ENCODE results near the gene TMEM59.
"Not testable (repeated sequence)": the region's sequence is repeated elsewhere in the genome, so short reads cannot be mapped to it uniquely, and the experiment has no call there.

The TMEM59 gene

DNA sequence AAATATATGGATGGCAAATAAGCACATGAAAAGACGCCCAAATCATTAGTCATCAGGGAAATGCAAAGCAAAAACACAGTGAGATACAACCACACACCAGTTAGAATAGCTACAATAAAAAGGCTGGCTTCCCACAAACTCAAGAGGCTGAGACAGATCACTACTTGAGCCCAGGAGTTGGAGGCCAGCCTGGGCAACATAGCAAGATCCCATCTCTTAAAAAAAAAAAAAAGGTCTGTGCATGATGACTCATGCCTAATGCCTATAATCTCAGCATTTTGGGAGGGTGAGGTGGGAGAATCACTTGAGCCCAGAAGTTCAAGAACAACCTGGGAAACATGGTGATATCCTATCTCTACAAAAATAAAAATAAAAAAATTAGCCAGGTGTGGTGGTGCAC is 54.8 kb downstream of the TMEM59 start:
- Histone ChIP-seq H3K27ac (ENCODE audit: low read depth, low read length) (no peak overlapping the region), H3K9me3 (ENCODE audit: insufficient read depth, low read length) (no peaks in the 10 kb centered on the region), H3K9me2 (replicated peaks; ENCODE audit: insufficient read depth, low read length) (no peaks in the 10 kb centered on the region), H4K20me1 (ENCODE audit: low read depth, low read length) (no peaks in the 10 kb centered on the region), H3K4me2 (ENCODE audit: low read depth, low read length, poor library complexity, severe bottlenecking) (no peak overlapping the region), H3K79me2 (ENCODE audit: insufficient read depth, low read length) (no peaks in the 10 kb centered on the region), H3K9ac (ENCODE audit: low read length) (no peak overlapping the region), H3K27me3 (ENCODE audit: low read length) (no peaks in the 10 kb centered on the region), H3K36me3 (ENCODE audit: low read length) (no peaks in the 10 kb centered on the region), H3K4me3 (ENCODE audit: insufficient read depth, low read length, poor library complexity, severe bottlenecking) (no peak overlapping the region), H2AFZ (ENCODE audit: low read depth, low read length, severe bottlenecking) (no peak overlapping the region), H3F3A (ENCODE audit: insufficient read depth) (no peaks in the 10 kb centered on the region)
- TF ChIP-seq EZH2phosphoT487 (conservative IDR thresholded peaks at IDR 0.05; ENCODE audit: low read length) = no peak
- TF ChIP-seq, protein P1, sequence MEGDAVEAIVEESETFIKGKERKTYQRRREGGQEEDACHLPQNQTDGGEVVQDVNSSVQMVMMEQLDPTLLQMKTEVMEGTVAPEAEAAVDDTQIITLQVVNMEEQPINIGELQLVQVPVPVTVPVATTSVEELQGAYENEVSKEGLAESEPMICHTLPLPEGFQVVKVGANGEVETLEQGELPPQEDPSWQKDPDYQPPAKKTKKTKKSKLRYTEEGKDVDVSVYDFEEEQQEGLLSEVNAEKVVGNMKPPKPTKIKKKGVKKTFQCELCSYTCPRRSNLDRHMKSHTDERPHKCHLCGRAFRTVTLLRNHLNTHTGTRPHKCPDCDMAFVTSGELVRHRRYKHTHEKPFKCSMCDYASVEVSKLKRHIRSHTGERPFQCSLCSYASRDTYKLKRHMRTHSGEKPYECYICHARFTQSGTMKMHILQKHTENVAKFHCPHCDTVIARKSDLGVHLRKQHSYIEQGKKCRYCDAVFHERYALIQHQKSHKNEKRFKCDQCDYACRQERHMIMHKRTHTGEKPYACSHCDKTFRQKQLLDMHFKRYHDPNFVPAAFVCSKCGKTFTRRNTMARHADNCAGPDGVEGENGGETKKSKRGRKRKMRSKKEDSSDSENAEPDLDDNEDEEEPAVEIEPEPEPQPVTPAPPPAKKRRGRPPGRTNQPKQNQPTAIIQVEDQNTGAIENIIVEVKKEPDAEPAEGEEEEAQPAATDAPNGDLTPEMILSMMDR (IDR thresholded peaks at IDR 0.05; ENCODE audit: insufficient read depth, low read length, poor library complexity, severe bottlenecking) = no peak

DNA sequence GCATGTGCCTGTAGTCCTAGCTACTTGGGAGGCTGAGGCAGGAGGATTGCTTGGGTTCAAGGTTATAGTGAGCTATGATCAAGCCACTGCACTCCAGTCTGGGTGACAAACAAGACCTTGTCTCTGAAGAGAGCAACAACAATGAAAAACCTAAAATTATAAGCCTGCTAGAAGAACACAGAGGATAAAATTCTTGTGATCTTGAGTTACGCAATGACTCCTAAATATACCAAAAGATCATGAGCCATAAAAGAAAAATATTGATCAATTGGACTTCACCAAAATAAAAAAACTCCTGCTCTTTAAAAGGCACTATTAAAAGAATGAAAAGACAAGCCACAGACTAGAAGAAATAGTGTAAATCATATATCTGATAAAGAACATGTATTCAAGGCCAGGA is 57.3 kb downstream of the TMEM59 start:
- H3K4me3 ChIP-seq (ENCODE audit: insufficient read depth, low read length, poor library complexity, severe bottlenecking) = no peak overlapping the region
- no peaks in the 10 kb centered on the region for H3K79me2 ChIP-seq (ENCODE audit: insufficient read depth, low read length)
- TF ChIP-seq, protein P1 (IDR thresholded peaks at IDR 0.05; ENCODE audit: insufficient read depth, low read length, poor library complexity, severe bottlenecking) = no peak
- TF ChIP-seq EZH2phosphoT487 (conservative IDR thresholded peaks at IDR 0.05; ENCODE audit: low read length) = no peak
- H3K27me3 ChIP-seq (ENCODE audit: low read length) = no peaks in the 10 kb centered on the region
- no peaks in the 10 kb centered on the region for H3F3A ChIP-seq (ENCODE audit: insufficient read depth)
- H2AFZ ChIP-seq (ENCODE audit: low read depth, low read length, severe bottlenecking) = no peak overlapping the region
- H3K9me3 ChIP-seq (ENCODE audit: insufficient read depth, low read length) = peaks cover 8% of the 10 kb centered on the region; the same call in 1 of the 2 replicates
- H3K9ac ChIP-seq (ENCODE audit: low read length) = no peak overlapping the region
- no peaks in the 10 kb centered on the region for H4K20me1 ChIP-seq (ENCODE audit: low read depth, low read length)
- no peaks in the 10 kb centered on the region for H3K36me3 ChIP-seq (ENCODE audit: low read length)
- H3K4me2 ChIP-seq (ENCODE audit: low read depth, low read length, poor library complexity, severe bottlenecking) = no peak overlapping the region
- no peaks in the 10 kb centered on the region for H3K9me2 ChIP-seq (replicated peaks; ENCODE audit: insufficient read depth, low read length)
- no peak overlapping the region for H3K27ac ChIP-seq (ENCODE audit: low read depth, low read length)

DNA sequence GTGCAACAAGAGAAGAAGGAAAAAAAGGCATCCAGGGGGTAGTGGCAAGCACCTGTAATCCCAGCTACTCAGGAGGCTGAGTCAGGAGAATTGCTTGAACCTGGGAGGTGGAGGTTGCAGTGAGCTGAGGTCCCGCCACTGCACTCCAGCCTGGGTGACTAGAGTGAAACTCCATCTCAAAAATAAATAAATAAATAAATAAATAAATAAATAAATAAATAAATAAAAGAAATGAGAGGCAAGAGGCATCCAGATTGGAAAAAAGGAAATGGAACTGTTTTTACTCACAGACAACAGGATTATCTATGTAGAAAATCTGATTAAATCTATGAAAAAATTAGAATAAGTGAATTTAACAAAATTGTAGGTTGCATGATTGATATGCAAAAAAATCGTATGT is 58.5 kb downstream of the TMEM59 start:
- not testable (repeated sequence) for H3K4me2 ChIP-seq (ENCODE audit: low read depth, low read length, poor library complexity, severe bottlenecking); H3K9ac ChIP-seq (ENCODE audit: low read length)

DNA sequence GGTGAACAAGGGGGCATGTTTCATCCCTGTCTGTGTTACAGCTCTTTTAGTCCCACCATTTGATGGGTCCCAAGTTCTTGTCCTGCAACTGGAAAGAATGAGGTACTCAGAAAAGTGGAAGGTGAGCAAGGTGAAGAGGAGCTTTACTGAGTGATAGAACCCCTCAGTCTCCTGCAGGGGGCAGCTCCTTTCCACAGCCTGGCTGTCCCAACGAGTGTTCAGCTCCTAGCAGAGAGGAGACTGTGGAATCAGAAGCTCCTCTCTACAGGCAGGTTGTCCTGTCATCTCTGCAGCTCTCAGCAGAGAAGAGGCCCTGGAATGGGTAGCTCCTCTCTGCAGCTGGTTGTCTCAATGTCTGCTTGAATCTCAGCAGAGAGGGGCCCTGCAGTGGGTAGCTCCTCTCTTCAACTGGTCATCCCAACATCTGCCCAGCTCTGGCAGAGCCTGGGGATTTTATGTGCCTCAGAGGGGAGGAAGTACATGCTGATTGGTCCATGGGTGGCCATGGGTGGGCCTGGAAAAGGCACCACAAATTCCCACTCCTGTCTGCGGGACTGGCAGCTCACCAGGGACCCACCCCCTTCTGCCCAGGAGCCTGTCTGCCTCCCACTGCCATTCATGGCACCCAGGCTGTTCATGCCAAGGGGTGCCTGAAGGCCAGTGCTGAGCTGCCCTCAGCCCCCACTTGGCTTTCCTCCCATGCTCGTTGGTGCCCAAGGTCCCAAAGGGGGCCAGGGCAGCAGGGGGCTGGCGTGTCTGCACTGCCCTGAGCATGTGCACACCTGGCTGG is 60.7 kb downstream of the TMEM59 start:
- H3K9me2 ChIP-seq (replicated peaks; ENCODE audit: insufficient read depth, low read length) = no peaks in the 10 kb centered on the region
- H3K36me3 ChIP-seq (ENCODE audit: low read length) = no peaks in the 10 kb centered on the region
- H3K9me3 ChIP-seq (ENCODE audit: insufficient read depth, low read length) = peaks cover 8% of the 10 kb centered on the region; the same call in 1 of the 2 replicates
- no peaks in the 10 kb centered on the region for H3K27me3 ChIP-seq (ENCODE audit: low read length)
- H3F3A ChIP-seq (ENCODE audit: insufficient read depth) = no peaks in the 10 kb centered on the region
- TF ChIP-seq, protein P1 (IDR thresholded peaks at IDR 0.05; ENCODE audit: insufficient read depth, low read length, poor library complexity, severe bottlenecking) = no peak
- TF ChIP-seq EZH2phosphoT487 (conservative IDR thresholded peaks at IDR 0.05; ENCODE audit: low read length) = no peak
- no peak overlapping the region for H3K27ac ChIP-seq (ENCODE audit: low read depth, low read length)
- H3K4me2 ChIP-seq (ENCODE audit: low read depth, low read length, poor library complexity, severe bottlenecking) = no peak overlapping the region
- H3K9ac ChIP-seq (ENCODE audit: low read length) = no peak overlapping the region
- H2AFZ ChIP-seq (ENCODE audit: low read depth, low read length, severe bottlenecking) = no peak overlapping the region
- H3K79me2 ChIP-seq (ENCODE audit: insufficient read depth, low read length) = no peaks in the 10 kb centered on the region
- no peaks in the 10 kb centered on the region for H4K20me1 ChIP-seq (ENCODE audit: low read depth, low read length)
- no peak overlapping the region for H3K4me3 ChIP-seq (ENCODE audit: insufficient read depth, low read length, poor library complexity, severe bottlenecking)

More for the DNA sequence above, 58.5 kb downstream of the TMEM59 start:
- not testable (repeated sequence) for H3K27ac ChIP-seq (ENCODE audit: low read depth, low read length); H3K9me2 ChIP-seq (replicated peaks; ENCODE audit: insufficient read depth, low read length); H3K27me3 ChIP-seq (ENCODE audit: low read length); H3K36me3 ChIP-seq (ENCODE audit: low read length); H4K20me1 ChIP-seq (ENCODE audit: low read depth, low read length); H3K4me3 ChIP-seq (ENCODE audit: insufficient read depth, low read length, poor library complexity, severe bottlenecking); H3K79me2 ChIP-seq (ENCODE audit: insufficient read depth, low read length); H3K9me3 ChIP-seq (ENCODE audit: insufficient read depth, low read length); H3F3A ChIP-seq (ENCODE audit: insufficient read depth); H2AFZ ChIP-seq (ENCODE audit: low read depth, low read length, severe bottlenecking)
